Pulmonary artery endothelial cell (primary cell): ENCODE measurements around the gene SERPINA1. TPM values are rescaled to one million over a fixed set of nuclear protein-coding genes. Genes with fewer than 3 reads are reported as not detected.

Experiments used
- DNase-seq: peaks from one replicate; pipeline ENCODE4 v3.0.0-alpha.2; 2011; ENCODE audit warnings: low read depth, low spot score
- total RNA-seq: library from RNA; depleted of rRNA; stranded (reverse); fragments of >200 nt; gene quantifications from 2 replicates; pipeline ENCODE4 v1.2.3, GENCODE V29; 2014

The SERPINA1 gene
- total RNA-seq, 1 donor from 2014 or later: not detected

- no peak for DNase-seq
Measured at GRCh38 chr14:94398182-94398479, 9.7 kb upstream of the SERPINA1 start.

- no peak for DNase-seq
Measured at GRCh38 chr14:94397289-94398181, 9.1 kb upstream of the SERPINA1 start.

- no peak for DNase-seq
Measured at GRCh38 chr14:94396628-94397225, 8.3 kb upstream of the SERPINA1 start.

GRCh38 chr14:94395888-94396574 lies 7.6 kb upstream of the SERPINA1 start:
- no peak for DNase-seq

GRCh38 chr14:94395282-94395887 lies 7.0 kb upstream of the SERPINA1 start:
- DNase-seq: no peak

- DNase-seq: no peak
Measured at GRCh38 chr14:94394581-94395207, 6.3 kb upstream of the SERPINA1 start.

GRCh38 chr14:94394025-94394493 lies 5.7 kb upstream of the SERPINA1 start:
- no peak for DNase-seq

DNA sequence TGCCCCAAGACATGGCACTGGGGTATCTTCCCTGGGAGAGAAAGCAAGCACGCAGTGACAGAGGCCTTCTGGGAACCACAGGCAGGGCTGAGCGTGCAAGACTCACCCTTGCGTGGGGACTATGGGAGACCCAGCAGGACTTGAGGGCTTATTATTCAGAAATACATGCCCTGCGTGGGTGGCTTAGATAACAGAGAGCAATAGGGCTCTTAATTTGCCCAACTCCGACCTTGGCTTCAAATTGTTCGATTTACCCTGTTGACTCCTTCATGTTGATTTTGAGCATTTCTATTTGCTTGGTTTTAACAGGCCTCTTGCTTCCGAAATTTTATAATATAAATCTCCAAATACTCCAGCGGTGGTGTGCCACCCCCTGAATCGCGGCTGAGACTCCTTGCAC lies 5.1 kb upstream of the SERPINA1 start:
- no peak for DNase-seq

DNA sequence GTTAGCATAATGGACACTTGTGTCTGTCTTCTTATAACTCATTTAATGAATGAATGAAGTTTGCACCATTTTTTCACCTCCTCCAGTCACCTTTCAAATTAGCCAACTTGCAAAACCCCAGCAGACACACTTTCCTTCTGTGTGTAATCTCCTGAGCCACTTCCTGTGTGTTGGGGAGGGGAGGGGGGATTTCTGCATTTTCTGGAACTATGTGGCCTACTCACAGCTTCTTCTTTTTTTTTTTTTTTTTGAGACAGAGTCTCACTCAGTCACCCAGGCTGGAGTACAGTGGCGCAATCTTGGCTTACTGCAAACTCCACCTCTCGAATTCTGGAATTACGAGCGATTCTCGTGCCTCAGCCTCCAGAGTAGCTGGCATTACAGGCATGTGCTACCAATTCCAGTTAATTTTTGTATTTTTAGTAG lies 4.1 kb upstream of the SERPINA1 start:
- no peak for DNase-seq

DNA sequence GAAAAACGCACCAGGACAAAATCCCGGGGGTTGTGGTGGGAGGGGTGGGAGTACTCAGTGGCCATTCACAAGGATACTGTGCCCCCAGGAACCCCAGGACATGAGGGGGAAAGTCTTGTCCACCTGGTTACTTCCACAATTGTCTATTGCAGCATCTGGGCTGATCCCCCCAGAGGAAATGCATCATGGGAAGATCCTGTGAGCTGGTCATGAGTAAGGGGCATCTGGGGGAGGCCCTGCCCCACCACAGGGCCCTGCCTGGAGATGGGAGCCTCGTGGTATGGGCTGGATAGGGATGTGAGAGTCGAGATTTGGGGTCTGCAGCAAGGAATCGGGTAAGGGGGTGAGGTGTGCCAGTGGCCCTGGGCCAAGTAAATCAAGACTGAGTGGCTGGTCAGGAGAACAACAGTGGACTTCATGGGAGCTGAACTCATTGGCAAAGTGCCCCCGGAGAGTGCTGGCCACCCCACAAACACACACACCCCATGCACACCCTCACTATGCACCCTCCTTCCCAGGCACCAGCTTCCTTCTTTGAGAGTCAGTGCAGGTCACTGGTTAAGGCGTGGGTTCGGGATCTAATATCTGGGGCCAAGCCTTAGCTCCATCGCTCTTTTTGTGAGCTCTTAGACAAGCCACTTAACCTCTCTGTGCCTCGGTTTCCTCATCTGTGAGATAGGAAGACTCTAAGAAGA lies 3.0 kb upstream of the SERPINA1 start:
- no peak for DNase-seq

DNA sequence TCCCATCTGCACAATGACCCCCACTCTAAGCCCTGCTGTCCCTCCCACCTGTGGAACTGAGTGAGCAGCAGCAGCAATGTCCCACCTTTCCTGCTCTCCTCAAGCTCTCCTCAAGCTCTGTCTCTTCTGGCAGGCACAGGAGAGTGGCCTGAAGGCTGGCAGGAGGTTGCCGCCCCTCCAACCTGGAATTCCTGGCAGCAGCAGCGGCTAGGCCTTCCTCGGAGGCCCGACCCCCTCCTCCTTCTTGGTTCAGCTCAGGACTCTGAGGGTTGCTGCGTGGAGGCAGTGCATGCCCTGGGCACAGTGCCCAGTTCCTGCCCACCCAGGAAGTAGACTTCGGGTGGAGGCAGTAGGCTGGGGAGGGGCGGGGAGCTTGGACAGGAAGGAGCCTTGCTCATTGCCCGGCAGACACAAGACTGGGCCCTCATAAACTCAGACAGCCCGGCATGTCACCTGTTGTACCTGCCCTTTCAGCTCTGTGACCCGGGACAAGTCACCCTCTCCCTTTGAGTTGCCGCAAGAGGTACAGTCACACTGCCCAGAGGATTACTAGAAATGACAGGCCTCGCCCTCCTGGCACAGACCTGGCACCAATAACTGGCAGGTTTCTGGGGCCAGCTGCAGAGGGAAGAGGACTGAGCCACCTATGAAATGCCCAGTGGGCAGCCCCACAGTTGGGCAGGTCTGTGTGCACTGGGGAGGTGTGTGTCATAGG lies 2.1 kb upstream of the SERPINA1 start:
- DNase-seq: no peak

- DNase-seq: no peak
Measured at GRCh38 chr14:94389731-94390371, 1.4 kb upstream of the SERPINA1 start.

DNA sequence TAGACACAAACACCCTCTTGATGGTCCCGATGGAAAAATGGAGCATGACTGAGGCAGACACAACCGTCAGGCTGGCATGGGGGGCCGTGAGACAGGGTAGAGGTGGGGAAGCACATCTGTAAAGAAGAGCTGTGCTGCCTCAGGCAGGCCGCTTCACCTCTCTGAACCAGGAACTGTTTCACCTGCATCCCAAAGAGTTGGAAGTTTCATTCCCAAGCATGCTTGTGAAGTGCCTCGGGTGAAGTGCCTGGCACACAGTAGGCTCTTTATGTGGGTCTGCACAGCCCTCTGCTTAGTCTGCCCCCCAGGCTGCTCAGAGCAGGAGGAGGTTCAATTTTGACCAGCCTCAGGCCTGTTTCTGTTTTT lies 685 bp upstream of the SERPINA1 start:
- no peak for DNase-seq

DNA sequence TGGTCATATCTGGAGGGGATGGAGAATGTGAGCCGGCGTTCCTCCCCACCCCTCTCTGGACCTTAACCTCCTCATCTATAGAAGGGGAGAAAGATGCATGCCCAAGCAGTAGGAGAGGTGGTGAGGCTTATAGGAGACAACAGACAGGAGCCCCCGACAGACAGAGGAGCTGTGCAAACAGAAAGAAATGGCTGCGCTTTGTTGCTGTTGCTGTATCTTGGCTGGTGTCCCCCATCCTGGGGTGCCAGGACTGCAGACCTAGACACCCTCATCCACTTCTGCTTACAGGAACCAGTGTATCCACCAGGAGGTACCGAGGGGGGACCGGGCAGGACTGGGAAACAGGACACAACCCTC lies 397 bp downstream of the SERPINA1 start:
- DNase-seq: no peak

DNA sequence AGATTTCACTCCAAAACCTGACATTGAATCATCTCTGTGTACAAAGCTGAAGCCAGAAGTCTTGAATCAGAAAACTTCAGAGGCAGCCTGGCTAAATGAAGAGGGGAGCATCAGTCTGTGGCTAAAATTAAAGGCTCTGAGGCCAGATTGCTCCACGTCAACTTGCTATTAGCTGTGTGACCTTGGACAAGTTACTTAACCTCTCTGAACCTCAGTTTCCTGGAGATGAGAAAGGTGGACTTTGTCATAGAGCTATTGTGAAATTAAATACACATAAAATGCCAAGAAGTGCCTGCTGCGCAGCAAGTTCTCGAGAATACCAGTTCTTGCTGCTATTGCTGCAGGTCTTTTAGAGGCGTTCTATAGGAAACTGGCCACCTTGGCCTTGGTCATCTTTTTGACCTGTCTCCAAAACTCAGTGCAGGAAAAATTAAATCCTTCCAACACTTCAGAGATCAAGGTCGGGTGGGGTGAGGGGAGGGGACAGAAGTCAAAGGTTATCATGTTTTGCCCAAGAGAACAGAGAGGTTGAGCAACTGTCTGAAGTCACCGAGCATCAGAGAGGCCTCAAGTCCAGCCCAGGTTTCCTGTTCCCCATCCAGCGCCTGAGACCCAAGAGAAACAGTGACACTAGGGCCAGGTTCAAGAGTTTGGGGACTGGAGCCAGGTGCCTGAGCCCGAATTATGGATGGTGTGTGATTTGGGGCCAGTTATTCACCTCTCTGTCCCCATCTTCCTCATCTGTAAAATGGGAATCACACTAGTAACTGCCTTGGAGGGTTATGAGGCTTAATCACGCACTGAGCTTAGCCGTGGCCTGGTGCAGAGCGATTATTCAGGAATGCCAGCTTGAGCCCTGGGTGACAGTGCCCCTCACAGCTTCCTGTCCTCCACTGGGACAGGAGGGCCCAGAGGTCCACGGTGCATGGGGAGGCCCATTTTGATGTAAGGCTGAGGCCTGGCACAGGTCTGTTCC lies 1.1 kb downstream of the SERPINA1 start:
- DNase-seq: no peak

DNA sequence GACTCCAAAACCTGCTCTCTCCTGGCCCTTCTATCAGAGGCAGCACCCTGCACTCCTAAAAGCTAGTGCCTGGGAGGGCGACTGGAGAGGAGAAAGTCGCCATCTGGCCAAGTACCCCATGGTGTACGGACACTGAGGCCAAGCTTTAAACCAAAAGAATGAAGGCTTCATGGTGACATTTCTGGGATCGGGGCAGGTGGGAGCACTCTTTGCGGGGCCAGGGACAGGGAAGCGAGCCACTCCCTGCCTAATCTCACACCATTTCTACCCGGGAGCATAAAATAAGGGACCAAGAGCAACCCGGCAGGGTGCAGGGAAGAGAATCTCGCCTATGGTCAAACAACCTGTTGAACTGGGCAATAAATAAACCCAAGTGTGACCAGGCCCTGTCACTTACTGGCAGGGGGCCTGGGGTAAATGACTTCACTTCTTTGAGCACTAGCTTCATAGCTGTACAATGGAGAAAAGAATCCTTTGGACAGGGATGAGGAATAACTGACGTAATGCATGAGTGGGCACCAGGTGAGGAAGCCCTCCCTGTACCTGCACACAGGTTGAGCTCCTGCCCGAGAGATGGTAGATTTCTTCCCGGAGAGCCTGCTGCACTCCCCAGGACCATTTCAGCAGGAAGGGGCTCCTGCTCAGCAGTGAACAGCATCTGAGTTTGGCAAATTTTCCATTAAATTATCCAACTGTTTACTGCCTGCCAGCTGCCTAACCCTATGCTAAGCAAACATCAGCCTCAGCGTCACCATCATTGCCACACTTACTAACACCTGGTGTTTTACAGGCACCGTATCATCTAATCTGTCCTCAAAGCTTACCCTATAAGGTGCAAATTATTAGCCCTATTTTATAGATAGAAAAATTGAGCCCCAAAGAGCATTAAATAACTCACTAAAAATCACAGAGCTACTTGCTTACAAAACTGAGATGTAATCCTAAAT lies 2.0 kb downstream of the SERPINA1 start:
- no peak for DNase-seq

DNA sequence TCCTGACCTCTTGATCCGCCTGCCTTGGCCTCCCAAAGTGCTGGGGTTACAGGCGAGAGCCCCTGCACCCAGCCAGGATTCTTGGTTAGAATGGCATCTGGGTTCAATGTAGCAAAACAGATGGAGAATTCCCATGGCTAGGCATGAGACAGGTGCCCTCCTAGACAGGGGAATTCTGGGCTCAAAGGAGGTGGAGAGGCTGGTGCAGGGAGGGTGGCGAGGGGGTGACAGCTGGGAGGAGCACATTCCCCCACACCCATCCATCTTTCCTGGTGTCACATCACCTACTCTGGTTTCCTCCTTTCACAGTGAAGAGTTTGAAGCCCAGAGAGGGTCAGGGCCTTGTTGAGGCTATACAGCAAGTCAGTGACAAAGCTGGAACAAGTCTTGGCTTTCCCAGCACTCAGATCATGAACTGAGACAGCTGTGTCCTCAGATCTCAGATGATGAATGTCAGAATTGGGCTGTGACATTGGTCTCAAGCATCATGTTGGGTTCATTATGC lies 2.8 kb downstream of the SERPINA1 start:
- no peak for DNase-seq
